H1 (cell line): ENCODE measurements around the gene ZNF212. TPM values are rescaled to one million over a fixed set of nuclear protein-coding genes. Genes with fewer than 3 reads are reported as not detected.

ENCODE experiments used
- CHD1 ChIP-seq: IDR thresholded peaks from 2 replicates; pipeline ENCODE4 v1.6.1; 2012; ENCODE audit warnings: low read depth, low read length, improper control_type of control experiment
- CHD7 ChIP-seq: fragments of 300-600 bp; sonication (generic); IDR thresholded peaks from 2 replicates; pipeline ENCODE4 v1.7.1; 2012; ENCODE audit warnings: low read length, moderate library complexity, mild to moderate bottlenecking, inconsistent platforms; ENCODE audit not compliant: insufficient replicate concordance
- EGR1 ChIP-seq: IDR thresholded peaks from 2 replicates; pipeline ENCODE4 v1.6.1; 2011; ENCODE audit warnings: low read depth, low read length, borderline replicate concordance
- NRF1 ChIP-seq: IDR thresholded peaks from 2 replicates; pipeline ENCODE4 v1.6.1; 2011; ENCODE audit warnings: mild to moderate bottlenecking, low read depth, low read length, improper control_type of control experiment
- POLR2A ChIP-seq, 2 experiments: IDR thresholded peaks; 1 replicate in 1 of 2; 2 replicates in 1 of 2; pipeline ENCODE4 v1.6.1; 2011; ENCODE audit warnings: low read depth in 2 of 2, low read length in 2 of 2, mild to moderate bottlenecking in 2 of 2; ENCODE audit errors: control extremely low read depth in 1 of 2
- SIX5 ChIP-seq: IDR thresholded peaks from 2 replicates; pipeline ENCODE4 v1.6.1; 2011; ENCODE audit warnings: mild to moderate bottlenecking, low read depth, low read length
- TAF1 ChIP-seq: IDR thresholded peaks from 2 replicates; pipeline ENCODE4 v1.6.1; 2011; ENCODE audit warnings: mild to moderate bottlenecking, low read depth, low read length
- TAF7 ChIP-seq: optimal IDR thresholded peaks from 2 replicates; pipeline ENCODE3; 2011; ENCODE audit warnings: low read depth, mild to moderate bottlenecking, inconsistent platforms, low read length, moderate library complexity, borderline replicate concordance
- YY1 ChIP-seq: IDR thresholded peaks from 2 replicates; pipeline ENCODE4 v1.6.1; 2011; ENCODE audit warnings: low read depth, mild to moderate bottlenecking, low read length
- ZNF274 ChIP-seq: IDR thresholded peaks from 2 replicates; pipeline ENCODE4 v1.7.0; 2012; ENCODE audit warnings: low read length, borderline replicate concordance; ENCODE audit errors: extremely low read depth
- polyA plus RNA-seq, 7 experiments: library from polyadenylated mRNA; depleted of rRNA in 3 of 7; stranded (reverse) in 5 of 7; unstranded in 2 of 7; fragments of >200 nt in 5 of 7; fragments of 200-250 nt in 2 of 7; gene quantifications; 1 replicate in 5 of 7; 2 replicates in 1 of 7; 4 replicates in 1 of 7; pipeline versions ENCODE4 v1.2.1 to v1.2.3, GENCODE V29; 2011 to 2013; ENCODE audit warnings: missing spikeins in 2 of 7, mixed read lengths in 2 of 7
- total RNA-seq: library from RNA; stranded (reverse); fragmentation: NEBNext Ultra II Directional; extraction: Animal tissue kit (Norgen Biotek cat#: 25700); gene quantifications from 2 replicates; pipeline ENCODE4 v1.2.1, GENCODE V29; 2021

ZNF212 gene
- total and polyA plus RNA-seq, 2 of the 8 experiments (the other 6 are each of a cell fraction or from before 2014, with no cell fraction given) = 6.7 to 19.3 TPM

GRCh38 chr7:149256568-149256967 lies 17.1 kb downstream of the ZNF212 start (continued):
- TF ChIP-seq CHD7 (no peak), CHD1 (no peak), TAF7 (no peak), ZNF274 (no peak), EGR1 (no peak), SIX5 (no peak), YY1 (no peak), TAF1 (no peak), POLR2A (IDR thresholded peaks at IDR 0.05; ENCODE audit: control extremely low read depth in 1 of 2, low read depth in 2 of 2, low read length in 2 of 2) (no peak), NRF1 (no peak)
